Type B pancreatic cell (in vitro differentiated cells): ENCODE data around the gene CPSF6. TPM values are rescaled to one million over a fixed set of nuclear protein-coding genes. Genes with fewer than 3 reads are reported as not detected.

Experiments
- DNase-seq: peaks from one replicate; pipeline ENCODE4 v3.0.0; 2021; ENCODE audit warnings: mixed read lengths; ENCODE audit not compliant: unreplicated experiment; ENCODE audit errors: extremely low spot score
- H3K27ac Mint-ChIP-seq: 2 replicates; pipeline ENCODE4 v1.8.0; 2021; ENCODE audit warnings: mild to moderate bottlenecking, mixed read lengths
- H3K27me3 Mint-ChIP-seq: 2 replicates; pipeline ENCODE4 v1.8.0; 2021; ENCODE audit warnings: mixed read lengths
- H3K36me3 Mint-ChIP-seq: 2 replicates; pipeline ENCODE4 v1.8.0; 2021; ENCODE audit warnings: mixed read lengths
- H3K4me1 Mint-ChIP-seq: one replicate; pipeline ENCODE4 v1.8.0; 2021; ENCODE audit warnings: mixed read lengths; ENCODE audit not compliant: unreplicated experiment
- H3K4me3 Mint-ChIP-seq: 2 replicates; pipeline ENCODE4 v1.8.0; 2021; ENCODE audit warnings: mild to moderate bottlenecking, mixed read lengths
- H3K9me3 Mint-ChIP-seq: 2 replicates; pipeline ENCODE4 v1.8.0; 2021; ENCODE audit warnings: mixed read lengths
- CTCF ChIP-seq: fragments of 200-600 bp; sonication (generic); conservative IDR thresholded peaks from 2 replicates; pipeline ENCODE4 v1.5.0; 2021; ENCODE audit warnings: antibody characterized with exemption, mild to moderate bottlenecking
- microRNA-seq: library from miRNA; unstranded; fragments of <30 nt; microRNA quantifications from one replicate; pipeline ENCODE4, GENCODE V29; 2020
- total RNA-seq: library from RNA; stranded (reverse); gene quantifications from 2 replicates; pipeline ENCODE4 v1.2.1, GENCODE V29; 2021; ENCODE audit warnings: low replicate concordance

CPSF6 gene
- total RNA-seq, 1 donor from 2014 or later, result 128 TPM

GRCh38 chr12:69318225-69318624 is 78.9 kb downstream of the CPSF6 start:
- no peak for TF ChIP-seq CTCF
- Mint-ChIP-seq H3K9me3 (peaks cover 9% of the 10 kb centered on the region), H3K27me3 (no peaks in the 10 kb centered on the region), H3K4me1 (no peaks in the 10 kb centered on the region), H3K4me3 (no peak overlapping the region), H3K27ac (no peak overlapping the region), H3K36me3 (no peaks in the 10 kb centered on the region)
- no peak for DNase-seq

GRCh38 chr12:69321351-69321750 is 82.0 kb downstream of the CPSF6 start:
- no peak for DNase-seq
- Mint-ChIP-seq H3K36me3 (no peaks in the 10 kb centered on the region), H3K27me3 (no peaks in the 10 kb centered on the region), H3K4me3 (no peak overlapping the region), H3K27ac (no peak overlapping the region), H3K4me1 (no peaks in the 10 kb centered on the region), H3K9me3 (peaks cover 10% of the 10 kb centered on the region)
- TF ChIP-seq CTCF, result no peak

Small RNA genes lying within 50 kb of the gene (microRNA-seq; reads per million reads assigned to microRNA genes)
- not detected for gene MIR1279

Other genes starting within 250 kb of the CPSF6 start
- gene LYZ, start 108.8 kb downstream of the CPSF6 start, total RNA-seq, result 113 and 174 TPM in 2 replicates
- 21.4 and 24.6 TPM in 2 replicates for gene YEATS4, start 120.2 kb downstream of the CPSF6 start, total RNA-seq
- gene FRS2, start 230.8 kb downstream of the CPSF6 start, total RNA-seq, result 39.5 and 41.2 TPM in 2 replicates